ENCODE measurements around the gene TACC2. TPM values are rescaled to one million over a fixed set of nuclear protein-coding genes. Genes with fewer than 3 reads are reported as not detected.

The TACC2 gene
- total and polyA plus RNA-seq, 9 of the 15 experiments (the other 6 are each of a cell fraction or from before 2014, with no cell fraction given): under 0.01 to 0.35 (median 0.03) TPM; not detected in 6

GRCh38 chr10:122281018-122281626, 292.2 kb downstream of the TACC2 start:
- Histone ChIP-seq H3K4me2 (ENCODE audit: insufficient read depth, low read length) (no peak overlapping the region), H3K27ac (ENCODE audit: extremely low read depth, low read depth, low read length) (no peak overlapping the region), H3K36me3 (ENCODE audit: control insufficient read depth, insufficient read depth, low read length) (no peaks in the 10 kb centered on the region), H3K4me1 (replicated peaks in 1 of 2; ENCODE audit: control insufficient read depth in 2 of 2, insufficient read depth in 2 of 2, low read length in 2 of 2) (no peaks in the 10 kb centered on the region), H3K9me3 (replicated peaks; ENCODE audit: control insufficient read depth, insufficient read depth, low read depth, low read length) (no peaks in the 10 kb centered on the region), H2AFZ (ENCODE audit: low read depth, low read length) (no peak overlapping the region), H4K20me1 (replicated peaks; ENCODE audit: control insufficient read depth, insufficient read depth, low read length) (no peaks in the 10 kb centered on the region; the same call in 1 of the 2 replicates), H3K27me3 (ENCODE audit: control insufficient read depth in 2 of 2, insufficient read depth in 2 of 2, low read length in 2 of 2) (no peaks in the 10 kb centered on the region; a peak in 1 of 5 replicates), H3K9ac (ENCODE audit: insufficient read depth in 1 of 2, low read depth in 2 of 2, low read length in 2 of 2) (no peak overlapping the region), H3K4me3 (no peak overlapping the region), H3K9me1 (ENCODE audit: control insufficient read depth, insufficient read depth, low read length) (no peaks in the 10 kb centered on the region), H3K79me2 (ENCODE audit: control insufficient read depth, insufficient read depth, low read length) (no peaks in the 10 kb centered on the region)
- intact Hi-C loops (cut with micrococcal nuclease): no loop called here
- POLR2A ChIA-PET: no interaction called here
- BruUV-seq (replicated peaks): no TSS peak
- TF ChIP-seq CREB1 (IDR thresholded peaks at IDR 0.05) (no peak), CREB1 (CRISPR knock-in tag; IDR thresholded peaks at IDR 0.05) (no peak), ZNF239 (CRISPR knock-in tag; IDR thresholded peaks at IDR 0.05) (no peak), ZBTB1 (CRISPR knock-in tag; IDR thresholded peaks at IDR 0.05; ENCODE audit: borderline replicate concordance, low read depth) (no peak), DACH1 (IDR thresholded peaks at IDR 0.05; ENCODE audit: partially characterized antibody) (no peak), ZNF133 (CRISPR knock-in tag; IDR thresholded peaks at IDR 0.05) (no peak), FOXK2 (conservative IDR thresholded peaks at IDR 0.05 in 1 of 2, IDR thresholded peaks at IDR 0.05 in 1 of 2; ENCODE audit: low read depth in 2 of 2) (no peak), BRD4 (IDR thresholded peaks at IDR 0.05) (no peak), ZBTB12 (CRISPR knock-in tag; IDR thresholded peaks at IDR 0.05) (no peak), HNRNPK (IDR thresholded peaks at IDR 0.05; ENCODE audit: low read depth, low read length, poor library complexity, severe bottlenecking) (no peak), CCNT2 (IDR thresholded peaks at IDR 0.05; ENCODE audit: borderline replicate concordance, extremely low read depth, insufficient read length, low read depth, low read length) (no peak), TCFL5 (CRISPR knock-in tag; conservative IDR thresholded peaks at IDR 0.05) (no peak), PTTG1 (tag; IDR thresholded peaks at IDR 0.05; ENCODE audit: low read depth) (no peak), ZNF436 (CRISPR knock-in tag; IDR thresholded peaks at IDR 0.05) (no peak), NFE2L1 (tag; IDR thresholded peaks at IDR 0.05; ENCODE audit: borderline replicate concordance, low read depth) (no peak), U2AF2 (optimal IDR thresholded peaks at IDR 0.05; ENCODE audit: low read depth, low read length) (no peak)
- TF ChIP-seq, protein P1, sequence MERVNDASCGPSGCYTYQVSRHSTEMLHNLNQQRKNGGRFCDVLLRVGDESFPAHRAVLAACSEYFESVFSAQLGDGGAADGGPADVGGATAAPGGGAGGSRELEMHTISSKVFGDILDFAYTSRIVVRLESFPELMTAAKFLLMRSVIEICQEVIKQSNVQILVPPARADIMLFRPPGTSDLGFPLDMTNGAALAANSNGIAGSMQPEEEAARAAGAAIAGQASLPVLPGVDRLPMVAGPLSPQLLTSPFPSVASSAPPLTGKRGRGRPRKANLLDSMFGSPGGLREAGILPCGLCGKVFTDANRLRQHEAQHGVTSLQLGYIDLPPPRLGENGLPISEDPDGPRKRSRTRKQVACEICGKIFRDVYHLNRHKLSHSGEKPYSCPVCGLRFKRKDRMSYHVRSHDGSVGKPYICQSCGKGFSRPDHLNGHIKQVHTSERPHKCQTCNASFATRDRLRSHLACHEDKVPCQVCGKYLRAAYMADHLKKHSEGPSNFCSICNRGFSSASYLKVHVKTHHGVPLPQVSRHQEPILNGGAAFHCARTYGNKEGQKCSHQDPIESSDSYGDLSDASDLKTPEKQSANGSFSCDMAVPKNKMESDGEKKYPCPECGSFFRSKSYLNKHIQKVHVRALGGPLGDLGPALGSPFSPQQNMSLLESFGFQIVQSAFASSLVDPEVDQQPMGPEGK (CRISPR knock-in tag; IDR thresholded peaks at IDR 0.05; ENCODE audit: borderline replicate concordance): no peak
- CTCF ChIA-PET (ENCODE audit: low intra/inter-chr PET ratio): interaction anchor here (1.2 kb wide), 1 partner anchor 154 kb away, joined by 3 read pairs; no protein-coding TSS in a partner anchor
- ATAC-seq: no peak
- 0% methylated on average over 6 of the region's 7 CpGs for WGBS (ENCODE audit: insufficient coverage, low coverage, missing lambda C conversion rate)
- DNase-seq (ENCODE audit: extremely low read depth in 1 of 4, low spot score in 3 of 4): no peak
- FAIRE-seq: no peak
- in situ Hi-C loops (cut with MboI): no loop called here
